Endodermal cell (in vitro differentiated cells): ENCODE results near the gene MYOD1. TPM values are rescaled to one million over a fixed set of nuclear protein-coding genes. Genes with fewer than 3 reads are reported as not detected.

Experiments
- DNase-seq: peaks from one replicate; pipeline ENCODE4 v3.0.0-alpha.2; 2017
- H3K27ac ChIP-seq: 2 replicates; pipeline ENCODE4 v1.5.1; 2013; ENCODE audit warnings: mild to moderate bottlenecking, low read depth, low read length, moderate library complexity
- H3K27me3 ChIP-seq: 2 replicates; pipeline ENCODE4 v1.6.1; 2013; ENCODE audit warnings: mild to moderate bottlenecking, low read length, moderate library complexity; ENCODE audit not compliant: insufficient read depth, control insufficient read depth, poor library complexity, severe bottlenecking
- H3K36me3 ChIP-seq: 2 replicates; pipeline ENCODE4 v1.7.0; 2013; ENCODE audit warnings: mild to moderate bottlenecking, low read length, moderate library complexity; ENCODE audit not compliant: control insufficient read depth, insufficient read depth
- H3K4me1 ChIP-seq: one replicate; pipeline ENCODE4 v1.7.0; 2013; ENCODE audit warnings: low read length; ENCODE audit not compliant: control insufficient read depth, insufficient read depth
- H3K4me3 ChIP-seq: 2 replicates; pipeline ENCODE4 v1.5.1; 2013; ENCODE audit warnings: mild to moderate bottlenecking, low read length, moderate library complexity
- H3K9ac ChIP-seq: 2 replicates; pipeline ENCODE4 v1.6.1; 2013; ENCODE audit warnings: mild to moderate bottlenecking, low read length, moderate library complexity; ENCODE audit not compliant: poor library complexity, severe bottlenecking; ENCODE audit errors: extremely low read depth
- H3K9me3 ChIP-seq: 2 replicates; pipeline ENCODE4 v1.6.1; 2013; ENCODE audit warnings: mild to moderate bottlenecking, low read length, moderate library complexity; ENCODE audit not compliant: control insufficient read depth
- H3K27ac Mint-ChIP-seq: 2 replicates; pipeline ENCODE4 v1.8.0; 2020; ENCODE audit warnings: mixed read lengths
- H3K27me3 Mint-ChIP-seq: 2 replicates; pipeline ENCODE4 v1.8.0; 2021; ENCODE audit warnings: mild to moderate bottlenecking, mixed read lengths; ENCODE audit not compliant: insufficient read depth
- H3K36me3 Mint-ChIP-seq: 2 replicates; pipeline ENCODE4 v1.8.0; 2020; ENCODE audit warnings: low read depth, mixed read lengths
- H3K4me1 Mint-ChIP-seq: 2 replicates; pipeline ENCODE4 v1.8.0; 2020; ENCODE audit warnings: mixed read lengths
- H3K4me3 Mint-ChIP-seq: 2 replicates; pipeline ENCODE4 v1.8.0; 2020; ENCODE audit warnings: mild to moderate bottlenecking, moderate library complexity, mixed read lengths
- H3K9me3 Mint-ChIP-seq: 2 replicates; pipeline ENCODE4 v1.8.0; 2020; ENCODE audit warnings: mild to moderate bottlenecking, mixed read lengths
- WGBS, 2 experiments: methylation state at CpG; one replicate each; pipeline versions ENCODE4 v1.1.5 to v1.1.7; 2013; ENCODE audit warnings: missing lambda C conversion rate in 2 of 2, mixed read lengths in 1 of 2; ENCODE audit not compliant: insufficient coverage in 1 of 2, insufficient read length in 1 of 2; 5-methylcytosine and 5-hydroxymethylcytosine counted together
- total RNA-seq, 2 donors: library from RNA; stranded (reverse); fragmentation: NEBNext Ultra II Directional in 1 of 2; extraction: Animal tissue kit (Norgen Biotek cat#: 25700) in 1 of 2; gene quantifications; 2 replicates in 1 of 2; 3 replicates in 1 of 2; pipeline ENCODE4 v1.2.1, GENCODE V29; 2021
- TF ChIP-seq, protein P1 (sequence below): fragments of 200-600 bp; sonication (generic); conservative IDR thresholded peaks from 2 replicates; pipeline ENCODE4 v1.5.0; 2021; ENCODE audit warnings: antibody characterized with exemption, mild to moderate bottlenecking

Gene MYOD1
- total RNA-seq, 2 donors from 2014 or later: not detected

DNA sequence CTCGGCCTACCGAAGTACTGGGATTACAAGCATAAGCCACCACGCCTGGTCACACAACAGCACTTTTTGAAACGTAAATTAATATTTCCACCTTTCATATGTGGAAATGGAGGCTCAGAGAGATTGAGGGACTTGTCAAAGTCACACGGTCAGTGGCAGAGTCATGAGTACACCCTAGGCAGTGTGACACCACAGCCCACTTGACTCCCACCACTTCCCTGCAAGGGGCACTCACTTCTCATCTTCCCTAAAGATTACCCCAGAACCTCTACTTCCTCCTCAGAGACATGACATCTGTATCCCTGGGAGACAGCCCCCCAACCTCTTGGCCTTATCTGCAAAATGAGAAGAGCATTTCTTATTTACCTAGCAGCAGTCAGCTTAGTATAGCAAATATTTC is 16.5 kb upstream of the MYOD1 start:
- peaks cover 36% of the 10 kb centered on the region for H3K27me3 Mint-ChIP-seq
- H3K27ac Mint-ChIP-seq: no peak overlapping the region
- no peak overlapping the region for H3K9ac ChIP-seq
- H3K36me3 Mint-ChIP-seq: no peaks in the 10 kb centered on the region
- H3K27ac ChIP-seq: no peak overlapping the region
- TF ChIP-seq, protein P1, sequence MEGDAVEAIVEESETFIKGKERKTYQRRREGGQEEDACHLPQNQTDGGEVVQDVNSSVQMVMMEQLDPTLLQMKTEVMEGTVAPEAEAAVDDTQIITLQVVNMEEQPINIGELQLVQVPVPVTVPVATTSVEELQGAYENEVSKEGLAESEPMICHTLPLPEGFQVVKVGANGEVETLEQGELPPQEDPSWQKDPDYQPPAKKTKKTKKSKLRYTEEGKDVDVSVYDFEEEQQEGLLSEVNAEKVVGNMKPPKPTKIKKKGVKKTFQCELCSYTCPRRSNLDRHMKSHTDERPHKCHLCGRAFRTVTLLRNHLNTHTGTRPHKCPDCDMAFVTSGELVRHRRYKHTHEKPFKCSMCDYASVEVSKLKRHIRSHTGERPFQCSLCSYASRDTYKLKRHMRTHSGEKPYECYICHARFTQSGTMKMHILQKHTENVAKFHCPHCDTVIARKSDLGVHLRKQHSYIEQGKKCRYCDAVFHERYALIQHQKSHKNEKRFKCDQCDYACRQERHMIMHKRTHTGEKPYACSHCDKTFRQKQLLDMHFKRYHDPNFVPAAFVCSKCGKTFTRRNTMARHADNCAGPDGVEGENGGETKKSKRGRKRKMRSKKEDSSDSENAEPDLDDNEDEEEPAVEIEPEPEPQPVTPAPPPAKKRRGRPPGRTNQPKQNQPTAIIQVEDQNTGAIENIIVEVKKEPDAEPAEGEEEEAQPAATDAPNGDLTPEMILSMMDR: no peak
- H3K4me3 ChIP-seq: no peak overlapping the region
- H3K4me1 Mint-ChIP-seq: peaks cover 3% of the 10 kb centered on the region
- WGBS, 2 experiments: 70 to 80% methylated on average over 2 to 5 of the region's 5 CpGs
- H3K9me3 ChIP-seq: peaks cover 10% of the 10 kb centered on the region
- no peak overlapping the region for H3K4me3 Mint-ChIP-seq
- no peaks in the 10 kb centered on the region for H3K4me1 ChIP-seq
- no peak for DNase-seq
- H3K9me3 Mint-ChIP-seq: peaks cover 12% of the 10 kb centered on the region
- H3K27me3 ChIP-seq: peaks cover 30% of the 10 kb centered on the region
- no peaks in the 10 kb centered on the region for H3K36me3 ChIP-seq

DNA sequence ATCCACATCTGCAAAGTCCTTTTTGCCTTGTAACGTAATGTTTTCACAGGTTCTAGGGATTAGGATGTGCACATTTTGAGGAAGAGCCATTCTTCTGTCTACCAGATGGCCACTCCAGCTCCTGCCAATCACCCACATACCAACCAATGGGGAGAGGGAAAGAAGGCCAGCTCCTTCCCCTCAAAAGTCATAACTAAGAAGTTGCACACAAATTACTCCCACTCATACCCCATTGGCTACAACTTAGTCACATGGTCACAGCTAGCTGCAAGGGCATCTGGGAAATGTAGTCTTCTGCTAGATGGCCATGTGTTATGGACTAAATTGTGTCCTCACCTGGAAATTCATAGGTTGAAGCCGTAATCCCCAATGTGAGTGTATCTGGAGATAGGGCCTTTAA is 15.4 kb upstream of the MYOD1 start:
- TF ChIP-seq, protein P1: no peak
- no peak overlapping the region for H3K27ac ChIP-seq
- peaks cover 29% of the 10 kb centered on the region for H3K27me3 ChIP-seq
- Mint-ChIP-seq H3K9me3 (peaks cover 12% of the 10 kb centered on the region), H3K27me3 (peaks cover 27% of the 10 kb centered on the region), H3K36me3 (no peaks in the 10 kb centered on the region), H3K27ac (no peak overlapping the region), H3K4me3 (no peak overlapping the region), H3K4me1 (peaks cover 3% of the 10 kb centered on the region)
- no peaks in the 10 kb centered on the region for H3K4me1 ChIP-seq
- no peaks in the 10 kb centered on the region for H3K36me3 ChIP-seq
- no peak overlapping the region for H3K9ac ChIP-seq
- 100% methylated on average over 1 to 2 of the region's 2 CpGs for WGBS, 2 experiments
- DNase-seq: no peak
- H3K9me3 ChIP-seq: peaks cover 10% of the 10 kb centered on the region
- no peak overlapping the region for H3K4me3 ChIP-seq

DNA sequence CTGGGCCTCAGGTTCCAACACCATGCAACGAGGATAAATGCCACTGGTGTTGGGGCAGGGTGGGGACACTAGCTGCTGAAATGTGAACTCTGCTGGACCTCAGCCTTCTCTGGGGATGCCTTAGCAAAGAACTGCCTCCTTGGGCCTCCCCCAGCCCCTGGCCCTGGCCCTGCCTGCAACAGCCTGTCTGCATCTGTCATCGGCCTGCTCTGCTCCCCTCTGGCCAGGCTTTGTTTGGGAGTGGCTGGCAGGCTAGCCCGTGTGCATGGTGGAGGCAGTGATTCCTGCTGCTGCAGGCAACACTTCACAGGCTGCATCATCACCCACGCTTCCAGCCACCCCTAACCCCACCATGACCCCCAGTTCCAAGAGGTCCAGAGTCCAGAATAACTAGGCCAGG is 11.5 kb upstream of the MYOD1 start:
- Histone ChIP-seq H3K36me3 (no peaks in the 10 kb centered on the region), H3K4me3 (no peak overlapping the region), H3K4me1 (no peaks in the 10 kb centered on the region), H3K27me3 (peaks cover 67% of the 10 kb centered on the region), H3K27ac (no peak overlapping the region), H3K9me3 (peaks cover 10% of the 10 kb centered on the region), H3K9ac (no peak overlapping the region)
- H3K4me3 Mint-ChIP-seq: no peak overlapping the region
- peaks cover 12% of the 10 kb centered on the region for H3K9me3 Mint-ChIP-seq
- 76 to 100% methylated on average over 1 to 4 of the region's 4 CpGs for WGBS, 2 experiments
- peaks cover 4% of the 10 kb centered on the region for H3K4me1 Mint-ChIP-seq
- H3K27ac Mint-ChIP-seq: no peak overlapping the region
- H3K36me3 Mint-ChIP-seq: no peaks in the 10 kb centered on the region
- no peak for DNase-seq
- TF ChIP-seq, protein P1: no peak
- peaks cover 13% of the 10 kb centered on the region for H3K27me3 Mint-ChIP-seq
